Heart left ventricle (tissue), 16 donors: Measurements from ENCODE around the gene ATXN7L1. TPM values are rescaled to one million over a fixed set of nuclear protein-coding genes. Genes with fewer than 3 reads are reported as not detected.
"Not testable (repeated sequence)": the region's sequence is repeated elsewhere in the genome, so short reads cannot be mapped to it uniquely, and the experiment has no call there.

Source experiments
- ATAC-seq, 4 donors: fragments of 200-7000 bp; cut with Tn5 transposase; one replicate each; pipeline ENCODE4 v1.9.1; 2020 to 2022; ENCODE audit warnings: moderate library complexity in 4 of 4, mild to moderate bottlenecking in 3 of 4, moderate number of reproducible peaks in 1 of 4
- DNase-seq, 5 donors: peaks; one replicate each; pipeline ENCODE4 v3.0.0-alpha.2; 2020
- H3K27ac ChIP-seq, 12 donors: fragments of 200-600 bp; sonication (generic) in 4 of 12; one replicate each; pipeline versions ENCODE4 v1.5.0 to v1.8.0; 2016 to 2022; ENCODE audit warnings: mild to moderate bottlenecking in 2 of 12
- H3K27me3 ChIP-seq, 9 donors: fragments of 200-600 bp; sonication (generic) in 2 of 9; one replicate each; pipeline versions ENCODE4 v1.5.1 to v1.8.0; 2016 to 2022; ENCODE audit warnings: mild to moderate bottlenecking in 3 of 9
- H3K36me3 ChIP-seq, 9 donors: fragments of 200-600 bp; sonication (generic) in 2 of 9; one replicate each; pipeline versions ENCODE4 v1.5.0 to v1.8.0; 2018 to 2022; ENCODE audit warnings: mild to moderate bottlenecking in 2 of 9
- H3K4me1 ChIP-seq, 12 donors: fragments of 200-600 bp; sonication (generic) in 4 of 12; one replicate each; pipeline versions ENCODE4 v1.5.0 to v1.8.0; 2016 to 2022; ENCODE audit warnings: mild to moderate bottlenecking in 3 of 12
- H3K4me3 ChIP-seq, 12 donors: fragments of 200-600 bp; sonication (generic) in 4 of 12; one replicate each; pipeline versions ENCODE4 v1.5.0 to v1.8.0; 2017 to 2022; ENCODE audit warnings: mild to moderate bottlenecking in 9 of 12, moderate library complexity in 4 of 12
- H3K9me3 ChIP-seq, 12 donors: fragments of 200-600 bp; sonication (generic) in 4 of 12; one replicate each; pipeline versions ENCODE4 v1.5.0 to v1.8.0; 2016 to 2022; ENCODE audit warnings: mild to moderate bottlenecking in 1 of 12
- POLR2A ChIP-seq, 2 donors: fragments of 450-650 bp; IDR thresholded peaks; one replicate each; pipeline ENCODE4 v1.6.1; 2017; ENCODE audit warnings: antibody characterized with exemption in 2 of 2, mild to moderate bottlenecking in 2 of 2, moderate library complexity in 2 of 2
- WGBS, 4 donors: extraction: QIAGEN DNeasy Blood & Tissue Kit in 2 of 4; methylation state at CpG; one replicate each; pipeline versions ENCODE4 v1.1.5 to v1.1.7; 2013 to 2018; 5-methylcytosine and 5-hydroxymethylcytosine counted together
- intact Hi-C, 10 donors: fragments of 100-400 bp; cut with DNase I; formaldehyde crosslinking; loops; one replicate each; pipeline versions ENCODE4 v1.11.1 to v1.14.2; 2022
- polyA plus RNA-seq, 2 donors: library from polyadenylated mRNA; stranded (reverse); fragments of 200-250 nt; gene quantifications; one replicate each; pipeline ENCODE4 v1.2.3, GENCODE V29; 2013
- total RNA-seq, 9 donors: library from RNA; depleted of rRNA in 2 of 9; stranded (reverse); fragments of >200 nt in 2 of 9; fragmentation: NEBNext Ultra II Directional in 3 of 9; extraction: Animal tissue kit (Norgen Biotek cat#: 25700) in 3 of 9; gene quantifications; one replicate each; pipeline versions ENCODE4 v1.1.0 to v1.2.4, GENCODE V29; 2016 to 2023
- TF ChIP-seq, protein P1 (sequence below), 12 donors: fragments of 200-600 bp; sonication (generic) in 4 of 12; IDR thresholded peaks; one replicate each; pipeline versions ENCODE4 v1.5.0 to v1.8.0; 2018 to 2022; ENCODE audit warnings: antibody characterized with exemption in 12 of 12, mild to moderate bottlenecking in 5 of 12
- donor health status: ischemic (EF 13 %, LVEDD 7.1; RV severe dilation, severe dysfunction).
- donor health status: healthy with polysubstance abuse.
- donor health status: DM: no; HTN: yes; CAD: no.
- donor health status: DM: no; HTN: no; CAD: no.
- donor health status: ischemic (EF 25% LVEDD 6.9; RV normal size, moderate dysfunction).
- donor health status: ischemic (EF 25% LVEDD 5.7; RV mildly dilated, moderate dysfunction).
- donor health status: healthy.
- donor health status: DM: yes; HTN: yes; CAD: no.
- donor health status: ischemic (EF 35%, LVEDD 5.7; RV mildly dilated, moderate dysfunction).
- donor health status: nonischemic (EF 11% LVEDD 7.7; RV severe dilation, severe dysfunction).
- donor health status: DM: yes; HTN: yes; CAD: no.
- donor health status: PGD.
- donor health status: ischemic (EF 29% LVEDD 5.4; RV normal size, mild dysfunction).
- donor health status: nonischemic (EF 23%, LVEDD 6.1; RV moderate dilation, normal function).

The ATXN7L1 gene
- total and polyA plus RNA-seq, 11 donors = 2.0 to 10.6 (median 3.6) TPM

DNA sequence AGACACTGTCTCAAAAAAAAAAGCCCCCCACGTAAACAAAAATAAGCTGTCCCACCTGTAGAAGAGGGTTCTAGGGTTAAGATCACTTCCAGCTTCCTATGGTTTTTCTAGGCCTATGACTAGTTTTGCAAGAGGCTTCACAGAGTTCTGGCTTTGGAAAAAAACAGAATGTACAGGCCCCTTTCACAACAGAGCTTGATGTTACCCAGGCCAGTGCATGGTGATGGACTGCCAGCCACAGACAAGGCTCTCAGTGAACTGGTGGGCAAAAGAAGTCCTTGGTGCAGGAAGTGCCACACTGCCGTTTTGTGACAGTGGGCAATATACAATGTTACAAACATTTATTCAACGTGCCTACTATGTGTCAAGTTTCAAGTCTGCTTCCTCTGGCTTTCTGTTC lies 276.8 kb downstream of the ATXN7L1 start:
- ATAC-seq (no peak), DNase-seq (no peak)
- no peak overlapping the region for H3K27ac ChIP-seq
- 70 to 84% (median 75%) methylated on average over 3 of the region's 3 CpGs for WGBS, 4 donors
- no peak overlapping the region for H3K4me3 ChIP-seq
- H3K4me1 ChIP-seq = no peaks in the 10 kb centered on the region
- TF ChIP-seq POLR2A (IDR thresholded peaks at IDR 0.05) = no peak
- TF ChIP-seq, protein P1, sequence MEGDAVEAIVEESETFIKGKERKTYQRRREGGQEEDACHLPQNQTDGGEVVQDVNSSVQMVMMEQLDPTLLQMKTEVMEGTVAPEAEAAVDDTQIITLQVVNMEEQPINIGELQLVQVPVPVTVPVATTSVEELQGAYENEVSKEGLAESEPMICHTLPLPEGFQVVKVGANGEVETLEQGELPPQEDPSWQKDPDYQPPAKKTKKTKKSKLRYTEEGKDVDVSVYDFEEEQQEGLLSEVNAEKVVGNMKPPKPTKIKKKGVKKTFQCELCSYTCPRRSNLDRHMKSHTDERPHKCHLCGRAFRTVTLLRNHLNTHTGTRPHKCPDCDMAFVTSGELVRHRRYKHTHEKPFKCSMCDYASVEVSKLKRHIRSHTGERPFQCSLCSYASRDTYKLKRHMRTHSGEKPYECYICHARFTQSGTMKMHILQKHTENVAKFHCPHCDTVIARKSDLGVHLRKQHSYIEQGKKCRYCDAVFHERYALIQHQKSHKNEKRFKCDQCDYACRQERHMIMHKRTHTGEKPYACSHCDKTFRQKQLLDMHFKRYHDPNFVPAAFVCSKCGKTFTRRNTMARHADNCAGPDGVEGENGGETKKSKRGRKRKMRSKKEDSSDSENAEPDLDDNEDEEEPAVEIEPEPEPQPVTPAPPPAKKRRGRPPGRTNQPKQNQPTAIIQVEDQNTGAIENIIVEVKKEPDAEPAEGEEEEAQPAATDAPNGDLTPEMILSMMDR (IDR thresholded peaks at IDR 0.05) = no peak
- intact Hi-C loops = no loop called here
- no peaks in the 10 kb centered on the region for H3K36me3 ChIP-seq
- no peaks in the 10 kb centered on the region for H3K27me3 ChIP-seq
- no peaks in the 10 kb centered on the region for H3K9me3 ChIP-seq

DNA sequence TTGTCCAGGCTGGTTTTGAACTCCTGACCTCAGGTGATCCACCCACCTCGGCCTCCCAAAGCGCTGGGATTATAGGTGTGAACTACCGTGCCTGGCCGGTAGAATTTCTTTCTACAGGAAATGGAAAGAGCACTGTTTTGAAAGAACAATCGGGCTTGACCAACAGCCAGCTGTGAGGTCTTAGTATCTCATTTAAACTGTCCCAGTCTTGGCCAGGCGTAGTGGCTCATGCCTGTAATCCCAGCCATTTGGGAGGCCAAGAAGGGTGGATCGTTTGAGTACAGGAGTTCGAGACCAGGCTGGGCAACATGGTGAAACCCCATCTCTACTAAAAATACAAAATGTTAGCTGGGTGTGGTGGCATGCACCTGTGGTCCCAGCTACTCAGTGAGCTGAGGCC lies 277.3 kb downstream of the ATXN7L1 start:
- ATAC-seq, H3K36me3 ChIP-seq, H3K4me1 ChIP-seq, H3K9me3 ChIP-seq, H3K27me3 ChIP-seq, H3K4me3 ChIP-seq, intact Hi-C loops, H3K27ac ChIP-seq, DNase-seq: not testable (repeated sequence)
- WGBS, 4 donors = 78 to 90% (median 81%) methylated on average over 8 of the region's 8 CpGs

DNA sequence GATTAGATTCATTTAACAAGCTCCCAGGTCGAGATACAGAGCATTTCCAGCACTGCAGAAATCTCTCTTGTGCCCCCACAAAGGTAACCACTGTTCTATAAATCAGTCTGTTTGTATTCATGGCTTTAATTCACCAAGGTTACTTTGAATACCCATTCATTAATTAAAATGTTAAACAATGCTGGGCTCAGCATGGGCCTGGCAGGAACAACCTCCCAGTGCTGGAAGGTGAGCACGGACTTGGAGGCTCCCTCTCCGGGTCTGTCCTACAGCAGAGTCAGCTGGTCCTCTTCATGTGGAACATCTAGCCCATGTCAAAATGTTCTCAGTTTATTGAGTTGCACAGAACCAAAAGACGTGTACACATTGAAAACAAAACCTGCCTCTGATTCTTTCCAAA lies 279.5 kb downstream of the ATXN7L1 start:
- H3K36me3 ChIP-seq = no peaks in the 10 kb centered on the region
- H3K27ac ChIP-seq = no peak overlapping the region
- TF ChIP-seq, protein P1 (IDR thresholded peaks at IDR 0.05) = no peak
- no peak for TF ChIP-seq POLR2A (IDR thresholded peaks at IDR 0.05)
- no peak overlapping the region for H3K4me3 ChIP-seq
- WGBS, 4 donors = 55 to 76% (median 67%) methylated on average over 4 of the region's 4 CpGs
- ATAC-seq (no peak), DNase-seq (no peak)
- no peaks in the 10 kb centered on the region for H3K4me1 ChIP-seq
- H3K27me3 ChIP-seq = no peaks in the 10 kb centered on the region
- no peaks in the 10 kb centered on the region for H3K9me3 ChIP-seq
- intact Hi-C loops = no loop called here

DNA sequence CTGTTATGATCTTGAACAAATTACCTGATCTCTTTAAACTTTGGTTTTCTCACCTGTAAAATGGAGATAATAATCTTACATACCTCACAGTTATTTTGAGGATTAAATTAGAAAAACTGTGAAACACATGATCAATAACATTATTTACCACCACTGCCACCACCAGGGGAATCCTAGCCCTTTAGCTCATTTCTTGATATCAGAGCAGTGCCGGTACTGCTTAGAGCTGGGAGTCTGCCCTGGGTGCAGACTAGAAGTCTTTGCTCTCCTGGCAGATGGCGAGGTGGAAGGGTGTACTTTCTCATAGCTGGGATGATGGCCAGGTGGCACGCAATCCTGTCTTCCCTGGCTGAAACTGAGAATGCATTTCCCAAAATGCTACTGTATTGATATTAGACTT lies 282.4 kb downstream of the ATXN7L1 start:
- Histone ChIP-seq H3K9me3 (no peaks in the 10 kb centered on the region), H3K27ac (no peak overlapping the region), H3K36me3 (no peaks in the 10 kb centered on the region), H3K4me1 (peaks cover 0 to 6% (median 0%) of the 10 kb centered on the region in 12 donors), H3K4me3 (no peak overlapping the region), H3K27me3 (no peaks in the 10 kb centered on the region)
- TF ChIP-seq POLR2A (IDR thresholded peaks at IDR 0.05) = no peak
- TF ChIP-seq, protein P1 (IDR thresholded peaks at IDR 0.05) = no peak
- DNase-seq (no peak), ATAC-seq (peak in 1 of 4 donors; percentile 53)
- intact Hi-C loops = no loop called here
- 41 to 58% (median 47%) methylated on average over 3 of the region's 3 CpGs for WGBS, 4 donors

DNA sequence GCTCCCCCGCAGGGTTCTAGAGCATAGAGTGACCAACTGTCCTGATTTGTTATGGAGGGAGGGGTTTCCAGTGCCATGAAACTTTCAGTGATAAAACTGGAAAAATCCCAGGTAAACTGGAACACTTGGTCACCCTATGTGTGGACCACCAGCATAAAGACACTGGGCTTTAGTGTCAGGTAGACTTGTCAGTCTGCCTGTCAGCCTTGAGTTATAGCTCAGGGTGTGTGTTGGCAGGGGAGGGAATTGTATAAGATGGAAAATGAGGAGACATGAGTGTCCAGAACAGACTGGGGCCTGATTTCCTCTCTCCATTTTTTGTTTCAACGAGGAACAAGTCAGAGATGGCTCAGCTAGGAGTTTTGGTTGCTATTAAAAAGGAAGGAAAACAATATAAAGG lies 284.9 kb downstream of the ATXN7L1 start:
- Histone ChIP-seq H3K36me3 (no peaks in the 10 kb centered on the region), H3K27ac (no peak overlapping the region), H3K9me3 (no peaks in the 10 kb centered on the region), H3K27me3 (no peaks in the 10 kb centered on the region), H3K4me1 (peaks cover 0 to 11% (median 0%) of the 10 kb centered on the region in 12 donors), H3K4me3 (no peak overlapping the region)
- no peak for ATAC-seq
- intact Hi-C loops = no loop called here
- TF ChIP-seq, protein P1 (IDR thresholded peaks at IDR 0.05) = no peak
- no peak for TF ChIP-seq POLR2A (IDR thresholded peaks at IDR 0.05)
- DNase-seq = no peak
- WGBS, 4 donors = 60 to 67% (median 64%) methylated on average over 2 of the region's 2 CpGs
